Stomach (tissue), 9 donors: ENCODE measurements around the gene DPH6. TPM values are rescaled to one million over a fixed set of nuclear protein-coding genes. Genes with fewer than 3 reads are reported as not detected.
"Not testable (repeated sequence)": the region's sequence is repeated elsewhere in the genome, so short reads cannot be mapped to it uniquely, and the experiment has no call there.

Source experiments
- DNase-seq, 2 donors: peaks; one replicate each; pipeline versions ENCODE4 v3.0.0 to v3.0.0-alpha.2; 2013 to 2019
- H3K27ac ChIP-seq, 5 donors: fragments of 200-600 bp in 4 of 5; sonication (generic) in 4 of 5; one replicate each; pipeline ENCODE4 v1.5.1; 2013 to 2019; ENCODE audit warnings: mild to moderate bottlenecking in 1 of 5, moderate library complexity in 1 of 5
- H3K27me3 ChIP-seq, 3 donors: fragments of 200-600 bp; sonication (generic); one replicate each; pipeline ENCODE4 v1.5.1; 2017 to 2019; ENCODE audit warnings: mixed run types in 1 of 3
- H3K36me3 ChIP-seq, 4 donors: fragments of 200-600 bp; sonication (generic); 1 replicate in 3 of 4; 2 replicates in 1 of 4; pipeline ENCODE4 v1.5.1; 2016 to 2019
- H3K4me1 ChIP-seq, 4 donors: fragments of 200-600 bp; sonication (generic); one replicate each; pipeline ENCODE4 v1.5.1; 2016 to 2019
- H3K4me3 ChIP-seq, 4 donors: fragments of 200-600 bp; sonication (generic) in 3 of 4; one replicate each; pipeline ENCODE4 v1.5.1; 2016 to 2019; ENCODE audit warnings: mild to moderate bottlenecking in 1 of 4
- H3K9me3 ChIP-seq, 4 donors: fragments of 200-600 bp; sonication (generic); one replicate each; pipeline ENCODE4 v1.5.1; 2016 to 2019
- EP300 ChIP-seq: sonication (generic); formaldehyde crosslinking; IDR thresholded peaks from one replicate; pipeline ENCODE4 v1.6.1; 2017; ENCODE audit warnings: antibody characterized with exemption
- POLR2A ChIP-seq, 4 donors: fragments of 450-650 bp; IDR thresholded peaks; one replicate each; pipeline ENCODE4 v1.6.1; 2016; ENCODE audit warnings: antibody characterized with exemption in 4 of 4, control low read depth in 2 of 4, mild to moderate bottlenecking in 1 of 4, moderate library complexity in 1 of 4
- POLR2AphosphoS5 ChIP-seq, 3 donors: sonication (generic); formaldehyde crosslinking; IDR thresholded peaks; one replicate each; pipeline ENCODE4 v1.6.1; 2016; ENCODE audit warnings: antibody characterized with exemption in 3 of 3
- WGBS, 5 donors: extraction: QIAGEN DNeasy Blood & Tissue Kit in 3 of 5; methylation state at CpG; one replicate each; pipeline versions ENCODE4 v1.1.5 to v1.1.7; 2013 to 2018; 5-methylcytosine and 5-hydroxymethylcytosine counted together
- intact Hi-C: fragments of 100-400 bp; cut with DNase I; formaldehyde crosslinking; loops from one replicate; pipeline ENCODE4 v1.15.1; 2023; ENCODE audit warnings: low total_unique reads
- polyA plus RNA-seq, 3 donors: library from polyadenylated mRNA; stranded (reverse); fragments of 200-250 nt; gene quantifications; one replicate each; pipeline ENCODE4 v1.2.3, GENCODE V29; 2013
- total RNA-seq, 5 donors: library from RNA; depleted of rRNA; stranded (reverse); fragments of >200 nt; gene quantifications; one replicate each; pipeline versions ENCODE4 v1.1.0 to v1.2.3, GENCODE V29; 2014 to 2016
- TF ChIP-seq, protein P1 (sequence below), 7 experiments: fragments of 450-650 bp in 4 of 7; fragments of 200-600 bp in 3 of 7; sonication (generic) in 3 of 7; IDR thresholded peaks; one replicate each; pipeline ENCODE4 v1.5.1; 2016 to 2019; ENCODE audit warnings: antibody characterized with exemption in 7 of 7, control low read depth in 2 of 7, mild to moderate bottlenecking in 1 of 7
- donor health status: healthy with polysubstance abuse.
- donor health status: Bipolar disorder and iron deficiency.
- donor health status: healthy.

DPH6 gene
- total and polyA plus RNA-seq, 8 donors: 6.1 to 52.3 (median 17.7) TPM

DNA sequence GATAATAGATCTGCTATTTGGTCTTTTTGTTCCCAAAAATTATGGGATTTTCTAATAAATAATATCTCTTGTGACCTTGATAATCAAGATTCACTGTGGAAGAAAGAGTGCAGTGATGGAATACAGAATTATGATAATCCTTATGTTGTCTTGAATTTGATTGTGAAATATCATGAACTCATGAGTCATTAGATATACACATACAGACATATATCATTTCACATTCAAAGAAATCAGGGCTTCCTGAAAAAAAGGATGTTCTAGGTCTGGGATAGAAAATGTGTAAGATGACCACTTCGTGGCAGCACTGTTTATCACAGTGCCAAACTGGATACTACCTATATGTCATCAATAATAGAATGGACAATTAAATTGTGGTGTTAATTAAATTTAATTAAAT, 97.7 kb downstream of the DPH6 start:
- no peak for DNase-seq
- H3K9me3 ChIP-seq: no peaks in the 10 kb centered on the region
- no peaks in the 10 kb centered on the region for H3K27me3 ChIP-seq
- H3K36me3 ChIP-seq: peaks cover 0 to 16% (median 3%) of the 10 kb centered on the region in 4 donors
- no peaks in the 10 kb centered on the region for H3K4me1 ChIP-seq
- 84 to 97% (median 86%) methylated on average over 1 of the region's 1 CpG for WGBS, 5 donors
- TF ChIP-seq POLR2AphosphoS5 (IDR thresholded peaks at IDR 0.05) (no peak), EP300 (no peak)
- no peak overlapping the region for H3K27ac ChIP-seq
- H3K4me3 ChIP-seq: no peak overlapping the region
- intact Hi-C loops: loop anchor here (10.0 kb wide), 1 partner anchor 153 kb away; no protein-coding TSS in a partner anchor

DNA sequence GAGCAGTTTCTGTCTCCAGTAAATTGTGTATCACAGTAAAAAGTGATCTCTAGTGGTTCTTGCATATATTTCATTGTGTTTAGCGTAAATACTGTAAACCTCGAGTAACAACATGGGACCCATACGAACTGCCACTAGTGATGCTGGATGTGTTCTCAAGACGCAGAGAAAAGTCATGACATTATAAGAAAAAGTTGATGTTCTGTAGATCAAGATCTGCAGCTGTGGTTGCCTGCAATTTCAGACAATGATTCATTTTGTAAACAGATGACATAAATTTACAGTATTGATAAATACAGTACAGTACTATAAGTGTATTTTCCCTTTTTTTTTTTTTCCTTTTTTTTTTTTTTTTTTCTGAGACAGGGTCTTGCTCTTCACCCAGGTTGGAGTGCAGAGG, 100.1 kb downstream of the DPH6 start:
- H3K4me3 ChIP-seq: no peak overlapping the region
- DNase-seq: no peak
- peaks cover 0 to 16% (median 3%) of the 10 kb centered on the region in 4 donors for H3K36me3 ChIP-seq
- TF ChIP-seq, protein P1, sequence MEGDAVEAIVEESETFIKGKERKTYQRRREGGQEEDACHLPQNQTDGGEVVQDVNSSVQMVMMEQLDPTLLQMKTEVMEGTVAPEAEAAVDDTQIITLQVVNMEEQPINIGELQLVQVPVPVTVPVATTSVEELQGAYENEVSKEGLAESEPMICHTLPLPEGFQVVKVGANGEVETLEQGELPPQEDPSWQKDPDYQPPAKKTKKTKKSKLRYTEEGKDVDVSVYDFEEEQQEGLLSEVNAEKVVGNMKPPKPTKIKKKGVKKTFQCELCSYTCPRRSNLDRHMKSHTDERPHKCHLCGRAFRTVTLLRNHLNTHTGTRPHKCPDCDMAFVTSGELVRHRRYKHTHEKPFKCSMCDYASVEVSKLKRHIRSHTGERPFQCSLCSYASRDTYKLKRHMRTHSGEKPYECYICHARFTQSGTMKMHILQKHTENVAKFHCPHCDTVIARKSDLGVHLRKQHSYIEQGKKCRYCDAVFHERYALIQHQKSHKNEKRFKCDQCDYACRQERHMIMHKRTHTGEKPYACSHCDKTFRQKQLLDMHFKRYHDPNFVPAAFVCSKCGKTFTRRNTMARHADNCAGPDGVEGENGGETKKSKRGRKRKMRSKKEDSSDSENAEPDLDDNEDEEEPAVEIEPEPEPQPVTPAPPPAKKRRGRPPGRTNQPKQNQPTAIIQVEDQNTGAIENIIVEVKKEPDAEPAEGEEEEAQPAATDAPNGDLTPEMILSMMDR (IDR thresholded peaks at IDR 0.05): no peak
- no peak for TF ChIP-seq POLR2AphosphoS5 (IDR thresholded peaks at IDR 0.05)
- no peak for TF ChIP-seq EP300
- no peak for TF ChIP-seq POLR2A (IDR thresholded peaks at IDR 0.05)
- H3K27ac ChIP-seq: no peak overlapping the region
- intact Hi-C loops: loop anchor here (10.0 kb wide), 1 partner anchor 151 kb away; no protein-coding TSS in a partner anchor
- H3K9me3 ChIP-seq: peaks cover 0 to 4% (median 0%) of the 10 kb centered on the region in 4 donors
- H3K27me3 ChIP-seq: no peaks in the 10 kb centered on the region
- no peaks in the 10 kb centered on the region for H3K4me1 ChIP-seq
- WGBS, 5 donors: 69 to 77% (median 70%) methylated on average over 4 of the region's 4 CpGs

DNA sequence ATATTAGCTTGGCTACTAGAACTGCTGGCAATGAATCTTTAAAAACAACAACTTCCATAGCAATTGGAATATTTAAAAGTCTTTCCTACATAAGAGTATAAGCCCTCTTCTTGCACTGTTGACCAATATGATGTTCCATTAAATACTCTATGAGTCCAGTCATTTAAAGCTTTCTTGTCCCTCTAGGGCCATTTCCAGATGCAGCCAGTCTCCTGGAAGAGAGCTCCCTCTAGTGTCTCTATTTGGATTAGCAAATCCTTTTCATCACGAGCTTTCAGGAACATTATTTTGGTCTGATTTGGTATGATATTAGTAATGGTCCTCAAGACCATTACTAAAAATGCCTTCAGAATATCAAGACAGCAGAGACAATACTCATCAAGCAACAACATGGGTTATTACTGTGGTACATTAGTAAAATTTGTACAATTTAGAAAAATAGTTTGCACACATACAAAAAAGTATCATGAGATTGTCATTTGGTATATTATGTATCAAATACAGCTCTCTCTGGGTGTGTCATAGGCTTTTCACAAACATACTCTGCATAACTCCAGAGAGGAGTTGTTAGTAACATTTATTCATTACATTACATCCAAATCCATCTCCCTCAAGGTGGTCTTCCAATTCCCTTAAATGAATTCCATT, 101.3 kb downstream of the DPH6 start:
- Histone ChIP-seq H3K27ac (no peak overlapping the region), H3K4me1 (no peaks in the 10 kb centered on the region), H3K27me3 (no peaks in the 10 kb centered on the region), H3K36me3 (peaks cover 0 to 8% (median 3%) of the 10 kb centered on the region in 4 donors), H3K9me3 (peaks cover 0 to 4% (median 0%) of the 10 kb centered on the region in 4 donors), H3K4me3 (no peak overlapping the region)
- WGBS, 5 donors: 17 to 41% (median 24%) methylated on average over 1 of the region's 1 CpG
- TF ChIP-seq POLR2A (IDR thresholded peaks at IDR 0.05): no peak
- no peak for TF ChIP-seq POLR2AphosphoS5 (IDR thresholded peaks at IDR 0.05)
- TF ChIP-seq, protein P1 (IDR thresholded peaks at IDR 0.05): peak in 5 of 7 experiments; percentile 26 to 65 (median 48)
- TF ChIP-seq EP300: no peak
- DNase-seq: peak in 1 of 2 donors; percentile 54
- intact Hi-C loops: loop anchor here (10.0 kb wide), 1 partner anchor 150 kb away; no protein-coding TSS in a partner anchor

DNA sequence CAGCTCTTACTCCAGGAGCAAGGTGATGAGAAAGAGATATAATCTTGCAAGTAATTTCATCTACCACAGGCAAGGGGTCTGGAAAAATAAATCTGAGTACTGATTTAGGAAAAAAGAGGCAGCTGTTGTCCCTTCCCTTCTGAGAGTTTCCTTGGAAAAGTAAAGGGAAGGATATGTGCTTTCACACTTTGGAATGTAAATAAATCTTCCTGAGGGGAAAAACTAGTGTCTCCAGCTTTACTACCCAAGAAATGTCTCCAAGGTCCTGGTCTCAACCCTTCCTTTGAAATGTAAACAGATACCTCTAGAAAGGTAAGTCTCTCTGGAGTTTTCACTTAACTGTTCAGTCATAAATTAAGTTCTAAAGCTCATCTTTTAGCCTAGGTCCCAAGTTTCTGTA, 102.6 kb downstream of the DPH6 start:
- intact Hi-C loops: loop anchor here (10.0 kb wide), 1 partner anchor 149 kb away; no protein-coding TSS in a partner anchor
- Histone ChIP-seq H3K27ac (no peak overlapping the region), H3K27me3 (no peaks in the 10 kb centered on the region), H3K4me3 (no peak overlapping the region), H3K9me3 (peaks cover 0 to 4% (median 0%) of the 10 kb centered on the region in 4 donors), H3K4me1 (no peaks in the 10 kb centered on the region), H3K36me3 (peaks cover 0 to 6% (median 3%) of the 10 kb centered on the region in 4 donors)
- TF ChIP-seq POLR2AphosphoS5 (IDR thresholded peaks at IDR 0.05) (no peak), POLR2A (IDR thresholded peaks at IDR 0.05) (no peak), EP300 (no peak)
- TF ChIP-seq, protein P1 (IDR thresholded peaks at IDR 0.05): no peak
- DNase-seq: no peak

DNA sequence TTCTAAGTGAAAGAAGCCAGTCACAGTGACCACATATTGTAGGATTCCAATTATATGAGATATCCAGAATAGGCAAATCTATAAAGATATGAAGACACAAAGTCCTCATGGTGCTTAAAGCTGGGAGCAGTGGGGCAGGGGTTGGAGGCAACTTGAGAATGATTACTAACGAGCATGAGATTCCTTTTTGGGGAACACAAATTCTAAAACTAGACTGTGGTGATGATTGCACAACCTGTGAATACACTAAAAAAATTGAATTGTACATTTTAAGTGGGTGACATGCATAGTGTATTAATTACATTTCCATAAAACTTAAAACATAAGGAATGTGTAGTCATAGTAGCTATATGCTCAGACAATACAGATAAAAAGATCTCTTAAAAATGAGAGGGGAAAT, 103.2 kb downstream of the DPH6 start:
- H3K4me3 ChIP-seq: no peak overlapping the region
- WGBS, 5 donors: 80 to 90% (median 86%) methylated on average over 1 of the region's 1 CpG
- peaks cover 0 to 4% (median 0%) of the 10 kb centered on the region in 4 donors for H3K9me3 ChIP-seq
- H3K27me3 ChIP-seq: no peaks in the 10 kb centered on the region
- intact Hi-C loops: loop anchor here (10.0 kb wide), 1 partner anchor 148 kb away; no protein-coding TSS in a partner anchor
- H3K36me3 ChIP-seq: peaks cover 0 to 7% (median 3%) of the 10 kb centered on the region in 4 donors
- TF ChIP-seq, protein P1 (IDR thresholded peaks at IDR 0.05): no peak
- TF ChIP-seq POLR2A (IDR thresholded peaks at IDR 0.05) (no peak), POLR2AphosphoS5 (IDR thresholded peaks at IDR 0.05) (no peak), EP300 (no peak)
- H3K27ac ChIP-seq: no peak overlapping the region
- H3K4me1 ChIP-seq: no peaks in the 10 kb centered on the region
- no peak for DNase-seq

DNA sequence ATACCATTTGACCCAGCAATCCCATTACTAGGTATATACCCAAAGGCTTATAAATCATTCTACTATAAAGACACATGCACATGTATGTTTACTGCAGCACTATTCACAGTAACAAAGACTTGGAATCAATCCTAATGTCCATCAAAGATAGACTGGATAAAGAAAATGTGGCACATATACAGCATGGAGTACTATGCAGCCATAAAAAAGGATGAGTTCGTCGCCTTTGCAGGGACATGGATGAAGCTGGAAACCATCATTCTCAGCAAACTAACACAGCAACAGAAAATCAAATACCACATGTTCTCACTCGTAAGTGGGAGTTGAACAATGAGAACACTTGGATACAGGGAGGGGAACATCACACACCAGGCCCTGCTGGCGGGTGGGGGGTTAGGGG, 104.7 kb downstream of the DPH6 start:
- 94 to 99% (median 97%) methylated on average over 4 of the region's 4 CpGs for WGBS, 5 donors
- not testable (repeated sequence) for H3K9me3 ChIP-seq, H3K36me3 ChIP-seq, DNase-seq, H3K27ac ChIP-seq, H3K4me1 ChIP-seq, H3K27me3 ChIP-seq, H3K4me3 ChIP-seq
- intact Hi-C loops: loop anchor here (10.0 kb wide), 1 partner anchor 146 kb away; no protein-coding TSS in a partner anchor
